Mucosa of descending colon (tissue), 3 donors: ENCODE data around the gene LARP1. TPM values are rescaled to one million over a fixed set of nuclear protein-coding genes. Genes with fewer than 3 reads are reported as not detected.

Source experiments
- ATAC-seq: fragments of 200-7000 bp; cut with Tn5 transposase; one replicate; pipeline ENCODE4 v1.9.1; 2020; ENCODE audit warnings: mild to moderate bottlenecking, moderate library complexity
- DNase-seq, 3 donors: peaks; one replicate each; pipeline ENCODE4 v3.0.0-alpha.2; 2020
- H3K36me3 ChIP-seq: fragments of 200-600 bp; one replicate; pipeline ENCODE4 v1.8.0; 2021; ENCODE audit warnings: low read depth, mild to moderate bottlenecking
- H3K4me1 ChIP-seq: fragments of 200-600 bp; one replicate; pipeline ENCODE4 v1.8.0; 2021; ENCODE audit warnings: low read depth, mild to moderate bottlenecking
- H3K4me3 ChIP-seq: fragments of 200-600 bp; one replicate; pipeline ENCODE4 v1.8.0; 2021; ENCODE audit warnings: mild to moderate bottlenecking
- H3K9me3 ChIP-seq: fragments of 200-600 bp; one replicate; pipeline ENCODE4 v1.8.0; 2021; ENCODE audit warnings: mild to moderate bottlenecking
- intact Hi-C, 2 donors: fragments of 100-400 bp; cut with DNase I in 1 of 2; cut with micrococcal nuclease in 1 of 2; formaldehyde crosslinking; loops; one replicate each; pipeline versions ENCODE4 v1.11.0 to v1.11.1; 2022; cut with DNase I, micrococcal nuclease
- total RNA-seq, 3 donors: library from RNA; stranded (reverse); fragmentation: NEBNext Ultra II Directional in 2 of 3; extraction: Animal tissue kit (Norgen Biotek cat#: 25700) in 2 of 3; gene quantifications; one replicate each; pipeline versions ENCODE4 v1.2.1 to v1.2.4, GENCODE V29; 2021 to 2023
- TF ChIP-seq, protein P1 (sequence below): fragments of 200-600 bp; IDR thresholded peaks from one replicate; pipeline ENCODE4 v1.8.0; 2022; ENCODE audit warnings: antibody characterized with exemption, mild to moderate bottlenecking
- donor health status: DM: no; HTN: no; CAD: no; lungs with moderate emphysema.
- donor health status: DM: no; HTN: no; CAD: no.
- donor health status: DM: no; HTN: yes; CAD: no.

Gene LARP1
- total RNA-seq, 3 donors from 2014 or later: 127 to 157 (median 140) TPM

DNA sequence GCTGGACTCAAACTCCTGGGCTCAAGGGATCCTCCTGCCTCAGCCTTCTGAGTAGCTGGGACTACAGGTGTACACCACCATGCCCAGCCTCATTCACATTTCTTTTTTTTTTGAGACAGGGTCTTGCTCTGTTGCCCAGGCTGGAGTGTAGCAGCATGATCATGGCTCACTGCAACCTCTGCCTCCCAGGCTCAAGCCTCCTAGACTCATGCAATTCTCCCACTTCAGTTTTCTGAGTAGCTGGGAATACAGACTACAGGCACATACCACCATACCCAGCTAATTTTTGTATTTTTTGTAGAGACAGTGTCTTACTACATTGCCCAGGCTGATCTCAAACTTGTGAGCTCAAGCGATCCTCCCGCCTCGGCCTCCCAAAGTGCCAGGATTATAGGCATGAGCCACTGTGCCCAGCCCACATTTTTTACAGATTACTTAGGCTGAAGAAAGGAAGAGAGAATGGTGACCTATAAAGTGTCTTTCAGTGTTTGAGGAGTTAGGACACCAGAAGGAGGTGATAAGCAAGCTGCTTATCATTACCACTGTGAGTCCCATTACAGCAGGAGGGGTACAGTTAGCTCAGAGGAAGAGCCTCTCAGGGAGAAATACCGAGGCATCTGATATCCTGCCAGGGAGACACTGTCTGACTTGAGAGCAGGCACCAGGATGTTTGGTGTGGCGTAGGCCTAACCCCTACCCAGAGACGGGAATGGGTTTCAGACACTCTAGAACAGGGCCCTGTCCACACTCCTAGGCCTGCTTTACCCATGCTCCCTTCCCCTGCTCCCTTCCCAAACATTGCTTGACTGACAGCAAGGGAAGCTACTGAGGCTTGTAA lies 85.5 kb downstream of the LARP1 start:
- Histone ChIP-seq H3K4me3 (no peak overlapping the region), H3K4me1 (peaks cover 10% of the 10 kb centered on the region), H3K36me3 (no peaks in the 10 kb centered on the region), H3K9me3 (no peaks in the 10 kb centered on the region)
- intact Hi-C loops: no loop called here
- TF ChIP-seq, protein P1, sequence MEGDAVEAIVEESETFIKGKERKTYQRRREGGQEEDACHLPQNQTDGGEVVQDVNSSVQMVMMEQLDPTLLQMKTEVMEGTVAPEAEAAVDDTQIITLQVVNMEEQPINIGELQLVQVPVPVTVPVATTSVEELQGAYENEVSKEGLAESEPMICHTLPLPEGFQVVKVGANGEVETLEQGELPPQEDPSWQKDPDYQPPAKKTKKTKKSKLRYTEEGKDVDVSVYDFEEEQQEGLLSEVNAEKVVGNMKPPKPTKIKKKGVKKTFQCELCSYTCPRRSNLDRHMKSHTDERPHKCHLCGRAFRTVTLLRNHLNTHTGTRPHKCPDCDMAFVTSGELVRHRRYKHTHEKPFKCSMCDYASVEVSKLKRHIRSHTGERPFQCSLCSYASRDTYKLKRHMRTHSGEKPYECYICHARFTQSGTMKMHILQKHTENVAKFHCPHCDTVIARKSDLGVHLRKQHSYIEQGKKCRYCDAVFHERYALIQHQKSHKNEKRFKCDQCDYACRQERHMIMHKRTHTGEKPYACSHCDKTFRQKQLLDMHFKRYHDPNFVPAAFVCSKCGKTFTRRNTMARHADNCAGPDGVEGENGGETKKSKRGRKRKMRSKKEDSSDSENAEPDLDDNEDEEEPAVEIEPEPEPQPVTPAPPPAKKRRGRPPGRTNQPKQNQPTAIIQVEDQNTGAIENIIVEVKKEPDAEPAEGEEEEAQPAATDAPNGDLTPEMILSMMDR: no peak
- ATAC-seq (no peak), DNase-seq (no peak)

DNA sequence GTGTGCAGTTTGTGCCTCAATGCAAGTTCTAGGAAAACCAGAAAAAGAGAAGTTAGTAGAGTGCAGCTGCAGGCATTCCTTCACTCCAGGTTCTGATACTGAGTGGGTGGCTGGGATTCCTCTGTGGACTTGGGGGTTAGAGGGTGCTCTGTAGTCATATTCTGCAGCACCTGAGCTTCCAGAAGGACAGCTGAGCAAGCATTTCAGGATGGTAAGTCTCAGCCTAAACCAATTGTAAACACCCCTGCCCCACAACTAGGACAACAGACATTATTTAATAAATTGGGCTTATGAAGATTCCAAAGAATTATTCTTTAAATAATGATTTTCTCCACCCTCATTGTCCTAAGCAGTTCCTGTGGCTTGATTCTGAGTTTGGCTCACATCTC lies 86.1 kb downstream of the LARP1 start:
- DNase-seq (no peak), ATAC-seq (no peak)
- no peaks in the 10 kb centered on the region for H3K36me3 ChIP-seq
- TF ChIP-seq, protein P1: no peak
- H3K9me3 ChIP-seq: no peaks in the 10 kb centered on the region
- H3K4me1 ChIP-seq: peaks cover 8% of the 10 kb centered on the region
- no peak overlapping the region for H3K4me3 ChIP-seq
- intact Hi-C loops: no loop called here

DNA sequence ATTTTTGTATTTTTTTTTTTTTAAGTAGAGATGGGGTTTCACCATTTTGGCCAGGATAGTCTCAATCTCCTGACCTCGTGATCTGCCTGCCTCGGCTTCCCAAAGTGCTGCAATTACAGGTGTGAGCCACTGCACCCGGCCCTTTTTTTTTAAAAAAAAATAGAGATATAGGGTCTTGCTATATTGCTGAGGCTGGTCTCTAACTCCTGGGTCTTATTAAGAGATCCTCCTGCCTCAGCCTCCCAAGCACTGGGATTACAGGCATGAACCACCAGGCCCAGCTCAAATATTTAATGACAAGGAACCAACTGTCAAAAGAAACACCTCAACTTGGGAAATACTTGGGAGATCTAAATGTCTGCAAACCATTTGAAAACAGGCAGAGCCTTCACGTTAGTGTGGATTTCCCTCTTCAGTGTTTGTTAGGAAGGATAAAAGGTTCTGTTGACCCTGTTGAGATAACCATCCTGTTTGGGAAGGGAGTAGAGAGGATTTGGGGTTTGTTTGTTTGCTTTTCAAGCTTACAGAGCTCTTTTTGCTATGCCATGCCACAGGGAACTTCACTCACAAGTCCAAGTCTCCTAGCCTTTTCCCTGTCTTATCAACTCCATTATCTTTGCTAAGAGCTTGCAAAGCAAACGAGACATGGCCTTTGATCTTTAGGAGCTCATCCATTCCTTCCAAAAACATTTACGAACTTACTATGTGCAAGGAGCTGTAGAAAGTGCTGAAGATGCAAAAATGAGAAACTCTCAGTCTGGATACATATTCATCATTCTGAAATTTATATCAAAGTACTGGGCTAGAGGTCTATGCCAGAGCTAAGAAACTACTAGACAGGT lies 87.7 kb downstream of the LARP1 start:
- Histone ChIP-seq H3K4me1 (peaks cover 2% of the 10 kb centered on the region), H3K36me3 (no peaks in the 10 kb centered on the region), H3K4me3 (no peak overlapping the region), H3K9me3 (no peaks in the 10 kb centered on the region)
- intact Hi-C loops: no loop called here
- DNase-seq: no peak
- TF ChIP-seq, protein P1: no peak
- no peak for ATAC-seq

DNA sequence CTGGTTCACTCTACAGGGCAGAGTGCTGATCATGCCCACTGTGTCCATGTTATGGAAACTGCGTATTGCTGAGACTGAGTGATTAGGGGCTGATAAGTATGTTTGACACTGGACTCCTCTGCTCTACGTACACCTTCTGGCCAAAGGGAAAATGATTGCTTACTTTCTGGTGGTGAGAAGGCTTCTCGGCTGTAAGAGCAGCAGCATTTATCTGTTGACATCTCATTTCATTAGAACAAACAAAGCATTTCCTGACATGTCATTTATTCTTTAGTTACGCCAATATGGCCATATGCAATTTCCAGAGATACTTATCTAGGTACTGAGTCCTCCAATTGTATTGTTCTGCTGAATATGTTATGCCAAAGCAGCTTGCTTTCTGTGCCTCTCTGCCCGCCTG lies 89.6 kb downstream of the LARP1 start:
- Histone ChIP-seq H3K9me3 (no peaks in the 10 kb centered on the region), H3K4me1 (no peaks in the 10 kb centered on the region)
- ATAC-seq: no peak

DNA sequence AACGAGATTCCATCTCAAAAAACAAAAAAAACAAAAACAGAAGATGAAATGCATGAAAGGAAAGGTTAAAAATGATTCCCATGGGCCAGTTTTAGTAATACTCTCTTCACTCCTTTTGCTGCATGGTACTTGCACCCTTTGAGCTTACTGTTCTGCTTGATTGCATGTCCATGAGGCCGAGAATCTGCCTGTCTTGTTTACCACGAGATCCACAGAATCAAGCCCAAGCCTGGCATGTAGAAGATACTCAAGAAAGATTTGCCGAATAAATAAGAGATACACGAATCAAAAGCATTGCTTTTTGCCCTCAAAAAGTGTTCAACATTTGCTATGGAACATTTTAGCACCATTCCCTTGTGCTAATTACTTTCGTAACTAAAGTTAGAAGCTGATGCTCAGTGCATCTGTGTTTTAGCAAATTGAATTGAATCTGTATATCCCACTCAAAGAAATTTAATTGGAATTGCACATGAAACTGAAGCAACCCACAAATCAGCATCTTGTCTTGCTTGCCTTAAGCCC lies 94.1 kb downstream of the LARP1 start:
- no peak for DNase-seq
- intact Hi-C loops: no loop called here
- Histone ChIP-seq H3K9me3 (no peaks in the 10 kb centered on the region), H3K4me1 (no peaks in the 10 kb centered on the region), H3K36me3 (no peaks in the 10 kb centered on the region), H3K4me3 (no peak overlapping the region)
- TF ChIP-seq, protein P1: no peak
- ATAC-seq: no peak

More for the DNA sequence above, 89.6 kb downstream of the LARP1 start:
- DNase-seq: no peak
- no peaks in the 10 kb centered on the region for H3K36me3 ChIP-seq
- TF ChIP-seq, protein P1: no peak
- intact Hi-C loops: no loop called here
- no peak overlapping the region for H3K4me3 ChIP-seq
